Measurements from ENCODE around the gene PCDHGA11.
"Not testable (repeated sequence)": the region's sequence is repeated elsewhere in the genome, so short reads cannot be mapped to it uniquely, and the experiment has no call there.

PCDHGA11 gene

GRCh38 chr5:141413540-141414069, 7.2 kb upstream of the PCDHGA11 start:
- H3K27ac Mint-ChIP-seq = peak overlapping the region; percentile 8

GRCh38 chr5:141414548-141415274, 6.1 kb upstream of the PCDHGA11 start:
- Mint-ChIP-seq H3K27me3 (peaks cover 70% of the 10 kb centered on the region), H3K9me3 (peaks cover 30% of the 10 kb centered on the region), H3K36me3 (ENCODE audit: low read depth) (peaks cover 28% of the 10 kb centered on the region), H3K4me1 (peaks cover 24% of the 10 kb centered on the region)
- H3K27ac Mint-ChIP-seq, ATAC-seq, DNase-seq, H3K4me3 Mint-ChIP-seq: not testable (repeated sequence)

More at GRCh38 chr5:141413540-141414069, 7.2 kb upstream of the PCDHGA11 start:
- peak overlapping the region; percentile 74 for H3K4me3 Mint-ChIP-seq
- peaks cover 24% of the 10 kb centered on the region for H3K4me1 Mint-ChIP-seq
- peaks cover 30% of the 10 kb centered on the region for H3K36me3 Mint-ChIP-seq (ENCODE audit: low read depth)
- no peak for ATAC-seq
- peaks cover 33% of the 10 kb centered on the region for H3K9me3 Mint-ChIP-seq
- H3K27me3 Mint-ChIP-seq = peaks cover 72% of the 10 kb centered on the region
- no peak for DNase-seq

DNA sequence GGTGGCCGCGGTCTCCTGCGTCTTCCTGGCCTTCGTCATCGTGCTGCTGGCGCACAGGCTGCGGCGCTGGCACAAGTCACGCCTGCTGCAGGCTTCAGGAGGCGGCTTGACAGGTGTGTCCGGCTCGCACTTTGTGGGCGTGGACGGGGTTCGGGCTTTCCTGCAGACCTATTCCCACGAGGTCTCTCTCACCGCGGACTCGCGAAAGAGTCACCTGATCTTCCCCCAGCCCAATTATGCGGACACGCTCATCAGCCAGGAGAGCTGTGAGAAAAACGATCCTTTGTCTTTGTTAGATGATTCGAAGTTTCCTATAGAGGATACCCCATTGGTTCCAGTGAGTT, 5.6 kb upstream of the PCDHGA11 start:
- not testable (repeated sequence) for H3K4me3 Mint-ChIP-seq, ATAC-seq, DNase-seq, H3K27ac Mint-ChIP-seq
- Mint-ChIP-seq H3K9me3 (peaks cover 33% of the 10 kb centered on the region), H3K4me1 (peaks cover 24% of the 10 kb centered on the region), H3K27me3 (peaks cover 73% of the 10 kb centered on the region), H3K36me3 (ENCODE audit: low read depth) (peaks cover 29% of the 10 kb centered on the region)

- peak; percentile 82 for ATAC-seq
- H3K4me1 Mint-ChIP-seq = peaks cover 30% of the 10 kb centered on the region
- H3K36me3 Mint-ChIP-seq (ENCODE audit: low read depth) = peaks cover 44% of the 10 kb centered on the region
- DNase-seq = peak; percentile 62
- H3K27ac Mint-ChIP-seq = peak within 1 kb of the TSS; percentile 4
- peak within 1 kb of the TSS; percentile 69 for H3K4me3 Mint-ChIP-seq
- peaks cover 45% of the 10 kb centered on the region for H3K9me3 Mint-ChIP-seq
- peaks cover 82% of the 10 kb centered on the region for H3K27me3 Mint-ChIP-seq
Observed at GRCh38 chr5:141417494-141418172, 3.2 kb upstream of the PCDHGA11 start, which contains the start of gene PCDHGB7. Gene PCDHGB7, plus strand, starts transcription at chr5:141417677. Its CDS starts 183 bp downstream, at chr5:141417860.

DNA sequence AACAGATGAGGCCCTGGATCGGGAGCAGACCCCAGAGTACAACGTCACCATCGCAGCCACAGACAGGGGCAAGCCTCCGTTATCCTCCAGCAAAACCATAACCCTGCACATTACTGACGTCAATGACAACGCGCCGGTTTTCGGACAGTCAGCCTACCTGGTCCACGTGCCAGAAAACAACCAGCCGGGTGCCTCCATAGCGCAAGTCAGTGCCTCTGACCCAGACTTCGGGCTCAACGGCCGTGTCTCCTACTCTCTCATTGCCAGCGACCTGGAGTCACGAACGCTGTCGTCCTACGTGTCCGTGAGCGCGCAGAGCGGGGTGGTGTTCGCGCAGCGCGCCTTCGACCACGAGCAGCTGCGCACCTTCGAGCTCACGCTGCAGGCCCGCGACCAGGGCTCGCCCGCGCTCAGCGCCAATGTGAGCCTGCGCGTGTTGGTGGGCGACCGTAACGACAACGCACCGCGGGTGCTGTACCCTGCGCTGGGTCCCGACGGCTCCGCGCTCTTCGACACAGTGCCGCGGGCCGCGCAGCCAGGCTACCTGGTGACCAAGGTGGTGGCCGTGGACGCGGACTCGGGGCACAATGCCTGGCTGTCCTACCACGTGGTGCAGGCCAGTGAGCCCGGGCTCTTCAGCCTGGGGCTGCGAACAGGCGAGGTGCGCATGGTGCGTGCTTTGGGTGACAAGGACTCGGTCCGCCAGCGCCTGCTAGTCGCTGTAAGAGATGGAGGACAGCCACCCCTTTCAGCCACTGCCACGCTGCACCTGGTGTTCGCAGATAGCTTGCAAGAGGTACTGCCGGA, 1.6 kb upstream of the PCDHGA11 start:
- Mint-ChIP-seq H3K27ac (no peak overlapping the region), H3K4me3 (no peak overlapping the region), H3K9me3 (peaks cover 51% of the 10 kb centered on the region), H3K4me1 (peaks cover 18% of the 10 kb centered on the region), H3K27me3 (peaks cover 74% of the 10 kb centered on the region), H3K36me3 (ENCODE audit: low read depth) (peaks cover 44% of the 10 kb centered on the region)
- DNase-seq = no peak
- no peak for ATAC-seq

- peak overlapping the region; percentile 77 for H3K4me3 Mint-ChIP-seq
Observed at GRCh38 chr5:141421489-141421855, 621 bp downstream of the PCDHGA11 start.

DNA sequence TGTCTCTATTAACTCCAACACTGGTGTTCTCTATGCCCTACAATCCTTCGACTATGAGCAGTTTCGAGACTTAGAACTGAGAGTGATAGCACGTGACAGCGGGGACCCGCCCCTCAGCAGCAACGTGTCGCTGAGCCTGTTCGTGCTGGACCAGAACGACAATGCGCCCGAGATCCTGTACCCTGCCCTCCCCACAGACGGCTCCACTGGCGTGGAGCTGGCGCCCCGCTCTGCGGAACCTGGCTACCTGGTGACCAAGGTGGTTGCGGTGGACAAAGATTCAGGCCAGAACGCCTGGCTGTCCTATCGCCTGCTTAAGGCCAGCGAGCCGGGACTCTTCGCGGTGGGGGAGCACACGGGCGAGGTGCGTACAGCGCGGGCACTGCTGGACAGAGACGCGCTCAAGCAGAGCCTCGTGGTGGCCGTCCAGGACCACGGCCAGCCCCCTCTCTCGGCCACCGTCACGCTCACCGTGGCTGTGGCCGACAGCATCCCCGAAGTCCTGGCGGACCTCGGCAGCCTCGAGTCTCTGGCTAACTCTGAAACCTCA, 2.0 kb downstream of the PCDHGA11 start:
- peaks cover 10% of the 10 kb centered on the region for H3K4me1 Mint-ChIP-seq
- DNase-seq = no peak
- peaks cover 39% of the 10 kb centered on the region for H3K36me3 Mint-ChIP-seq (ENCODE audit: low read depth)
- H3K9me3 Mint-ChIP-seq = peaks cover 40% of the 10 kb centered on the region
- no peak overlapping the region for H3K27ac Mint-ChIP-seq
- peaks cover 82% of the 10 kb centered on the region for H3K27me3 Mint-ChIP-seq
- no peak overlapping the region for H3K4me3 Mint-ChIP-seq
- no peak for ATAC-seq

More at GRCh38 chr5:141421489-141421855, 621 bp downstream of the PCDHGA11 start:
- H3K9me3 Mint-ChIP-seq = peaks cover 41% of the 10 kb centered on the region
- no peak for DNase-seq
- ATAC-seq = no peak
- H3K36me3 Mint-ChIP-seq (ENCODE audit: low read depth) = peaks cover 37% of the 10 kb centered on the region
- H3K27ac Mint-ChIP-seq = no peak overlapping the region
- peaks cover 76% of the 10 kb centered on the region for H3K27me3 Mint-ChIP-seq
- peaks cover 13% of the 10 kb centered on the region for H3K4me1 Mint-ChIP-seq

- Mint-ChIP-seq H3K36me3 (ENCODE audit: low read depth) (peaks cover 33% of the 10 kb centered on the region), H3K27ac (no peak overlapping the region), H3K4me1 (peaks cover 12% of the 10 kb centered on the region), H3K4me3 (no peak overlapping the region), H3K9me3 (peaks cover 27% of the 10 kb centered on the region), H3K27me3 (peaks cover 70% of the 10 kb centered on the region)
- DNase-seq (no peak), ATAC-seq (no peak)
Observed at GRCh38 chr5:141427783-141428426, 7.1 kb downstream of the PCDHGA11 start.

DNA sequence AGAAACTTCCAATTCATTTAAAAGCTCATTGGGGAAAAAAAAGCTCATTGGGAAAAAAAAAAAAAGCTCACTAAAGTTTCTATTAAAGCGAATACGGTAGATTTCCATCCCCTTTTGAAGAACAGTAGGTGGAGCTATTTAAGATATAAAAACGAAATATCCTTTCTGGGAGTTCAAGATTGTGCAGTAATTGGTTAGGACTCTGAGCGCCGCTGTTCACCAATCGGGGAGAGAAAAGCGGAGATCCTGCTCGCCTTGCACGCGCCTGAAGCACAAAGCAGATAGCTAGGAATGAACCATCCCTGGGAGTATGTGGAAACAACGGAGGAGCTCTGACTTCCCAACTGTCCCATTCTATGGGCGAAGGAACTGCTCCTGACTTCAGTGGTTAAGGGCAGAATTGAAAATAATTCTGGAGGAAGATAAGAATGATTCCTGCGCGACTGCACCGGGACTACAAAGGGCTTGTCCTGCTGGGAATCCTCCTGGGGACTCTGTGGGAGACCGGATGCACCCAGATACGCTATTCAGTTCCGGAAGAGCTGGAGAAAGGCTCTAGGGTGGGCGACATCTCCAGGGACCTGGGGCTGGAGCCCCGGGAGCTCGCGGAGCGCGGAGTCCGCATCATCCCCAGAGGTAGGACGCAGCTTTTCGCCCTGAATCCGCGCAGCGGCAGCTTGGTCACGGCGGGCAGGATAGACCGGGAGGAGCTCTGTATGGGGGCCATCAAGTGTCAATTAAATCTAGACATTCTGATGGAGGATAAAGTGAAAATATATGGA, 9.7 kb downstream of the PCDHGA11 start, which contains the start of gene PCDHGA12:
Gene PCDHGA12, plus strand, starts transcription at position 176 of the 782 bp plus-strand sequence. Its CDS starts 253 bp downstream, at position 429.
- Mint-ChIP-seq H3K9me3 (peaks cover 29% of the 10 kb centered on the region), H3K4me3 (peak within 1 kb of the TSS; percentile 59), H3K27ac (no peak within 1 kb of the TSS), H3K27me3 (peaks cover 71% of the 10 kb centered on the region), H3K36me3 (ENCODE audit: low read depth) (peaks cover 31% of the 10 kb centered on the region), H3K4me1 (peaks cover 13% of the 10 kb centered on the region)
- ATAC-seq (no peak), DNase-seq (no peak)

GRCh38 chr5:141431286-141431685, 10.4 kb downstream of the PCDHGA11 start:
- H3K36me3 Mint-ChIP-seq (ENCODE audit: low read depth) = peaks cover 31% of the 10 kb centered on the region
- ATAC-seq (no peak), DNase-seq (no peak)
- H3K27me3 Mint-ChIP-seq = peaks cover 68% of the 10 kb centered on the region
- peaks cover 29% of the 10 kb centered on the region for H3K9me3 Mint-ChIP-seq
- peak overlapping the region; percentile 59 for H3K4me3 Mint-ChIP-seq
- H3K4me1 Mint-ChIP-seq = peaks cover 13% of the 10 kb centered on the region
- H3K27ac Mint-ChIP-seq = no peak overlapping the region

GRCh38 chr5:141432308-141432707, 11.5 kb downstream of the PCDHGA11 start:
- H3K27me3 Mint-ChIP-seq = peaks cover 66% of the 10 kb centered on the region
- DNase-seq, H3K4me3 Mint-ChIP-seq, H3K27ac Mint-ChIP-seq, ATAC-seq: not testable (repeated sequence)
- H3K9me3 Mint-ChIP-seq = peaks cover 29% of the 10 kb centered on the region
- H3K36me3 Mint-ChIP-seq (ENCODE audit: low read depth) = peaks cover 28% of the 10 kb centered on the region
- peaks cover 13% of the 10 kb centered on the region for H3K4me1 Mint-ChIP-seq

- H3K4me3 Mint-ChIP-seq = not testable (repeated sequence)
- peaks cover 63% of the 10 kb centered on the region for H3K27me3 Mint-ChIP-seq
Observed at GRCh38 chr5:141432726-141433125, 11.9 kb downstream of the PCDHGA11 start.

GRCh38 chr5:141434006-141434405, 13.2 kb downstream of the PCDHGA11 start:
- Mint-ChIP-seq H3K9me3 (peaks cover 24% of the 10 kb centered on the region), H3K4me3 (no peak overlapping the region), H3K36me3 (ENCODE audit: low read depth) (peaks cover 23% of the 10 kb centered on the region), H3K4me1 (peaks cover 13% of the 10 kb centered on the region), H3K27ac (no peak overlapping the region), H3K27me3 (peaks cover 57% of the 10 kb centered on the region)
- ATAC-seq (no peak), DNase-seq (no peak)

More at GRCh38 chr5:141432726-141433125, 11.9 kb downstream of the PCDHGA11 start:
- Mint-ChIP-seq H3K36me3 (ENCODE audit: low read depth) (peaks cover 28% of the 10 kb centered on the region), H3K4me1 (peaks cover 13% of the 10 kb centered on the region), H3K9me3 (peaks cover 29% of the 10 kb centered on the region)
- not testable (repeated sequence) for H3K27ac Mint-ChIP-seq, ATAC-seq, DNase-seq
